ENCODE data around the gene PPP1R12C. TPM values are rescaled to one million over a fixed set of nuclear protein-coding genes. Genes with fewer than 3 reads are reported as not detected.
A peak's percentile ranks its signal among the peaks of the same experiment; 100 is the strongest.
"Not testable (repeated sequence)": the region's sequence is repeated elsewhere in the genome, so short reads cannot be mapped to it uniquely, and the experiment has no call there.

The PPP1R12C gene
- total RNA-seq (2014; rRNA removed; shearing (Covaris generic)) = 22.2 and 25.0 TPM in 2 replicates
- polyA plus RNA-seq (2014; cell fraction: nucleus; rRNA removed) = 156 and 158 TPM in 2 replicates

DNA sequence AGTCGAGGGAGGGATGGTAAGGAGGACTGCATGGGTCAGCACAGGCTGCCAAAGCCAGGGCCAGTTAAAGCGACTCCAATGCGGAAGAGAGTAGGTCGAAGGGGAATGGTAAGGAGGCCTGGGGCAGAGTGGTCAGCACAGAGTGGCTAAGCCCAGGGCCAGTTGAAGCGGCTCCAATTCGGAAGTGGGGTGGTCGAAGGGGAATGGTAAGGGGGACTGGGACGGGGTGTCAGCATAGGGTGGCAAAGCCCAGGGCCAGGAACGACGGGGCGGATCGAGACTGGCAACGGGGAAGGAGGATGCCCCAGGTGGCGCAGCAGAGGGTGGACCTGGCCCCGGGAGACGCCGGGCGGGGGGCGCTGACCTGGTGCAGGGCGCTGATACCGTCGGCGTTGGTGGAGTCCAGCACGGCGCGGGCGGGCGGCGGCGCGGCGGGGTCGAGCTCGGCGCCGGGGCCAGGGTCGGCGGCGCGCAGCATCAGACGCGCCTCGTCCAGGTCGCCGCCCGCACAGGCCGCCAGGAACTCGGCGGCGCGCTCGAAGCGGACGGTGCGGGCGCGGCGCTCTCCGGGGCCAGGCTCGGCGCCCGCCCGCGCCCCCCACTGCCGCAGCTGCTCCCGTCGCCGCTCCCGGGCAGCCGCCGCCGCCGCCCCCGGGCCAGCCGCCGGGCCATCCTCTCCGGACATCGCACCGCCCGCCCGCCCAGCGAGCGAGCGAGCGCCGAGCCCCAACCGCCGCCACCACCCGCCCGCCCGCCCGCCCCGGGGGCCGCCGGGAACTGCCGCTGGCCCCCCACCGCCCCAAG, at the start of gene PPP1R12C:
Gene PPP1R12C (minus strand): TSS at position 779 of the 804 bp plus-strand sequence. CDS start 94 bp downstream, at position 685.
- no peak for DNase-seq (ENCODE audit: extremely low read depth, low read depth)

- peak; percentile 98 for DNase-seq (ENCODE audit: extremely low read depth, low read depth)
Measured at GRCh38 chr19:55166530-55167268, 49.3 kb upstream of the PPP1R12C start, which contains the start of gene DNAAF3. Gene DNAAF3, minus strand, starts transcription at chr19:55166613. Its CDS starts 200 bp downstream, at chr19:55166413.

DNA sequence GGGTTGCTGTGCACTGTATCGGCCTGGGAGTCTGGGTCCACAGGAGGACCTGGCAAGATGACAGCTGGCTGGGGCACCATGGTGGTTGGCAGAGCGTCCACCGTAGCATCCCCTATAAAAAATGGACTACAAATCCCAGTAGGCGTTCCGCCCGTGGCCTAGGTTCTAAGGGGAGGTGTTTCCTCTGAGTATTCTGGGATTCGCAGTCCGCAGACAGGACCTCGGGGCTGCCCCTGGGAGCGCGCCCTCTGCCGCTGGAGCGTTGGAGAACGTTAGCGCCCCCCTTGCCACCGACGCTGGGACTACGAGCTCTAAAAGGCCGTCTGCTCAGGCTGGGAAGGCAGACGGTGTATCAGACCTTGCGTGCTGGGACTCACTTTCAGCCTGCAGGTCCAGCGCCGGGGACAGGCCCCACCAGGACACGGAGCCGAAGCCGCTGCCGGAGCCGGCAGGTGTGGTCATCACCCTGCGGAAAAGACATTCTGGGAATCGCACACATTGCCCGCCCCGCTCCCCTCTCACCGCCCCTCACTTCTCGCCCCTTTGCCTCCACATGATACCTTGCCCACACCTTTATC, 48.6 kb upstream of the PPP1R12C start:
- DNase-seq (ENCODE audit: extremely low read depth, low read depth) = peak; percentile 80

GRCh38 chr19:55161571-55162322, 44.3 kb upstream of the PPP1R12C start:
- no peak for DNase-seq (ENCODE audit: extremely low read depth, low read depth)

GRCh38 chr19:55160986-55161365, 43.5 kb upstream of the PPP1R12C start:
- no peak for DNase-seq (ENCODE audit: extremely low read depth, low read depth)

- DNase-seq (ENCODE audit: extremely low read depth, low read depth) = peak; percentile 84
Measured at GRCh38 chr19:55160128-55160985, 42.9 kb upstream of the PPP1R12C start.

DNA sequence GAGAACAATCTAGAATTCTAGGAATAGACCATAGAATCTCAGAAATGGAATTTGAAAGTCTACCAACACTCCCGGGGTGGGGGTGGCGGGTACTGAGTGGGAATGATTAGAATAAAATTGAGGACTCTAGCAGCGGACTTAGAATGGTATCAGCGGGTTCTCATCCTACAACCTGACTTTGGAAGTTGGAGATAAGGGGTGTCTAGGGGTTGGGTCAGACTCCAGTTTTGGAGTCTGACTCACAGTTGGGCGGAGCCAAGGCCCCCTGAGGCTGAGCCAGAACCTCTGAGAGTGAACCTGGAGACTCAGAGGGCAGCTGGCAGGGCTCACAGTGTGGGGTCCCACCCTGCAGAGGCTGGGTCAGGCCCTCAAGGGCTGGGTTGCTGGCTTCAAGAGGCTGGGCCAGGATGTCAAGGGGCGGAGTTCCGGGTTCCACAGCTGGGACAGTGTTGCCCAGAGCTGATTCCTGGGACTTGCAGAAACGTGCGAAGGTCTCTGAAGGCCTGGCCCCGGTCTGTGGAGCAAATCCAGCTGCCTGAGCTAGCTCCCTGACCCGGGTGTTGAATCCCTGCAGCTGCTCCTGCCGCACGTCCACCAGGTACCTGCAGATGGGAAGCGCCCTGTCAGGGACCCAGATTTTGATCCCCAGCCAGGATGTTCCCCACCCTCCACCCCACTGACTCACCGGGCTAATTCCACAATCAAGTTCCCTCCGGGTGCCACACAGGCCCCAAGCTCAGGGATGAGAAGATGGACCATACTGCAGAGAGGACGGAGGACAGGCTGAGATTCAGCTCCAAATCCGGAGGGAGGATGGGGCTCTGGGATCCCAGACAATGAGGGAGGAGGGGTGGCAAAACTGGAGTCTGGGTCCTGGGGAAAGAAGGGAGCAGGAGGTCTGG, 41.7 kb upstream of the PPP1R12C start:
- DNase-seq (ENCODE audit: extremely low read depth, low read depth) = no peak

GRCh38 chr19:55158423-55158822, 41.0 kb upstream of the PPP1R12C start:
- no peak for DNase-seq (ENCODE audit: extremely low read depth, low read depth)

- no peak for DNase-seq (ENCODE audit: extremely low read depth, low read depth)
Measured at GRCh38 chr19:55157064-55157908, 39.8 kb upstream of the PPP1R12C start, which contains the start of gene TNNI3. Gene TNNI3, minus strand, starts transcription at chr19:55157732. Its CDS starts 143 bp downstream, at chr19:55157589.

DNA sequence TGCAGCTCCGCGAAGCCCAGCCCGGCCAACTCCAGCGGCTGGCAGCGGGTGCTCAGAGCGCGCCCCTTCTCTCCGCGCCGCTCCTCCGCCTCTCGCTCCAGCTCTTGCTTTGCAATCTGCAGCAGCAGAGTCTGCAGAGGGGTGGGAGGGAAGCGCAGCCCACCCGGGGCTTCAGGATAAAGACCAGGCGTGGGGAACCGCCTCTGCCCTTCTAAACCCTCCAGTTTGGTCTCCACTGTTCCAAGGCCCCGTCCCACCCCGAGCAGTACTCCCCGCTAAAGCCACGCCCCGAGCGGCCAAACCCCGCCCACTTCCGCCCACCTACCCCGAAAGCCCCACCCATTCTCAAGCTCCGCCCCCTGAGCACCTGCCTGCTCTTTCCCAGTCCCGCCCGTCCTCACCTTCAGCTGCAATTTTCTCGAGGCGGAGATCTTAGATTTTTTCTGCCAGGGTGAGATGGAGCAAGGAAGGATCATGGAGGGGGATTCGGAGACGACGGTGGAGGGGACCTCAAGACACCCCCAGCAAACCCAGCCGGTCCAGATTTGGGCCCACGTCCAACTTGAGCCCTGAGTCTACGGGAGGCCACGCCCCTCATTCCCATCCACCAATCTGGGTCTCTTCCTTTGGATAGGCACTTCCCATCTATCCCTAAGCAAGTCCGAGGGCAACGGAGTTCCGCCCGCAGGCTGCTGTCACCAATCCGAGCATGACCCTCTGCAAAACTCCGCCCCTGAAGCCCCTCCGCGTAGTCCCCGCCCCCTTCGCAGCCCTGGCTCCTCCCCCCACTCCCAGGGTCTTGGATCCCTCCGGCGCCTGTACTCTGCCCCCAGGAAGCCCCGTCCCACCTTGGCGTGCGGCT, 39.0 kb upstream of the PPP1R12C start:
- peak; percentile 68 for DNase-seq (ENCODE audit: extremely low read depth, low read depth)

- not testable (repeated sequence) for DNase-seq (ENCODE audit: extremely low read depth, low read depth)
Measured at GRCh38 chr19:55155784-55156183, 38.3 kb upstream of the PPP1R12C start.

GRCh38 chr19:55153652-55154264, 36.3 kb upstream of the PPP1R12C start:
- no peak for DNase-seq (ENCODE audit: extremely low read depth, low read depth)

DNA sequence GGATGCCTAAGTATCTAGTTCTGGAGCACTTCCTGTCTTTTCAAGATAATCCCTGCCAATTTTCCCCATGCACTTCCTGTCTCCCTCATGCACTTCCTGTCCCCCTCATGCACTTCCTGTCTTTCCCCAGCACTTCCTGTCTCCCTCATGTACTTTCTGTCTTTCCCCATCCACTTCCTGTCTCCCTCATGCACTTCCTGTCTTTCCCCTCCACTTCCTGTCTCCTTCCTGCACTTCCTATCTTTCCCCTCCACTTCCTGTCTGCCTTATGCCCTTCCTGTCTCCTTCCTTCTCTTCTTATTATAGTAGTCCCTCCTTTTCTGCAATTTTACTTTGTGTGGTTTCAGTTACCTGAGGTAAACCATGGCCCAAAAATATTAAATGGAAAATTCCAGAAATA, 34.6 kb upstream of the PPP1R12C start:
- DNase-seq (ENCODE audit: extremely low read depth, low read depth) = no peak

DNA sequence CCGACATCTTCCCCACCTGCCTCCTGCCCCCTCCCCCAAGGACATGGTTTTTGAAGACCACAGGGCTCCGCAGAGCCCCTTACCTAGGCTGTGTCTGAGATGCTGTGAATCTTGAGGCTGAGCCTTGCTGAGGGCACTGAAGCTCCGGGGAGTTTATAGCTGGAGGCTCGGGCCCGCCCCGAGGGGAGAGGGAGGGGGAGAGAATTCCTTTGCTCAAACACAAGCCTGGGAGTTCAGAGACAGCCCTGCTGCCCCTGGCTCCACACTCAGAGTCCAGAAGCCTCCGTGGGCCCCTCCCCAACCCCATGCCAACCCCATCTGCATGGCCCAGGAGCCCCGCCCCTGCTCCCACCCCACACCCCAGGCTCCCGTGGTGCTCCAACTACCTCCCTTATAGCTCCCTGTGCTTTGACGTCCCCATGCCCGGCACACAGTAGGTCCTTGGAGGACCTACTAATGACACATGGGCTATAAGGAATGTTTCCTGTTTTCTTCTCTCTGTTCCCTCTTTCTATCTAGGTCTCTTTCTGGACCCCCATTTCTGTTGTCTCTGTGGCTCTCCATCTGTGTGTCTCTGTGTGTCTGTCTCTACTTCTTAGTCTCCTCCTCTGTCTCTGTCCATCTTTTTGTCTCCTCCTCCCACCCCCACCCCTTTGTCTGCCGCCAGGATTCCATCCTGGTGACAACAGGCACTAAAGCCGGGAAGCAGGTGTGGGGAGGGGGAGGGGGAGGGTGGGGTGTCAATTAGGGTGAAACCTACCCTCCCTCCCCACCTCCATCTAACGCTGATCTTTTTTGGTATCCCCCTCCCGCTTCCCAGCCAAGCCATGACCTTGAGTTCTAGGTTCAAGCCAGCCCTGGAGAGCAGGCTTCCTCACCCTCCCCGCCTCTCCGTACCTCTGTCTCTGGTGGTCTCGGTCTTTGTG, 31.9 kb upstream of the PPP1R12C start, which contains the start of gene TNNT1:
Gene TNNT1 (minus strand): TSS at position 129 of the 926 bp plus-strand sequence. CDS start 2,049 bp downstream, outside the sequence.
- DNase-seq (ENCODE audit: extremely low read depth, low read depth) = no peak
